KG1 (cell line): ENCODE measurements around the gene GPRC5B.

Source experiments
- DNase-seq: peaks from one replicate; lab custom pipeline; 2025; lab: John Stamatoyannopoulos, UW

Gene GPRC5B

DNA sequence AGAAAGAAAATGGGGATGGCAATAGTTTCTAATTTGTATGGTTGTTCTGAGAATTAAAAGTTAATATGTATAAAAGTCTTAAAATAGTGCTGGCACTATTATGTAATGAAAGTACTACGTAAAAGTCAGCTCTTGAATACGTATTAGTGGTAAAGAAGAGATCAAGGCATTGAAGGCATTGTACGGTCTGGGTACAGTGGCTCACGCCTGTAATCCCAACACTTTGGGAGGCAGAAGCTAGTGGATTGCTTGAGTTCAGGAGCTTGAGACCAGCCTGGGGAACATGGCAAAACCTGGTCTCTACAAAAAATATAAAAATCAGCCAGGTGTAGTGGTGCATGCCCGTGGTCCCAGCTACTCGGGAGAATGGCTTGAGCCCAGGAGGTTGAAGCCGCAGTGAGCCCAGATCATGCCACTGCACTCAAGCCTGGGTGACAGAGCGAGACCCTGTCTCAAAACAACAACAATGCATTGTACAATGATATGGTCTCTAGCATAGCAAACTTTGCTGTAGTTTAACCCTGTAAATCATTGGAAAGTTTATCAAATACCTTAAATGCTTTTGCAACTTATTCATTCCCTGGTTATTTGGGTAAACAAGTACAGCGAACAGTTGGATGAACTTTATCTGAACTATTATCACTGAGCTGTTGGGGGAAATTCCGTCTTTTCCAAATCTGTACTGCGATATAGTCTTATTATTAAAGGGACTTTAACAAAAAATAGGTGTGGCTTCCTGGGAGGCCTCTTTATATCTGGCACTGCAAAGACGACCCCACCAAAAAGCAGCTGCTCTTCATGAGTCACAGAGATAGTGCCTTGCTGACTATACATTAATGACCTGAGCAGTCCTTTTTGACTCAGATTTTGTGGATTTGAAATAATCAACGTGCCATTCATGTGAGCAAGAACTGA lies 73.6 kb downstream of the GPRC5B start:
- DNase-seq, result no peak

- DNase-seq, result no peak
Measured at GRCh38 chr16:19809693-19810092, 75.0 kb downstream of the GPRC5B start.

DNA sequence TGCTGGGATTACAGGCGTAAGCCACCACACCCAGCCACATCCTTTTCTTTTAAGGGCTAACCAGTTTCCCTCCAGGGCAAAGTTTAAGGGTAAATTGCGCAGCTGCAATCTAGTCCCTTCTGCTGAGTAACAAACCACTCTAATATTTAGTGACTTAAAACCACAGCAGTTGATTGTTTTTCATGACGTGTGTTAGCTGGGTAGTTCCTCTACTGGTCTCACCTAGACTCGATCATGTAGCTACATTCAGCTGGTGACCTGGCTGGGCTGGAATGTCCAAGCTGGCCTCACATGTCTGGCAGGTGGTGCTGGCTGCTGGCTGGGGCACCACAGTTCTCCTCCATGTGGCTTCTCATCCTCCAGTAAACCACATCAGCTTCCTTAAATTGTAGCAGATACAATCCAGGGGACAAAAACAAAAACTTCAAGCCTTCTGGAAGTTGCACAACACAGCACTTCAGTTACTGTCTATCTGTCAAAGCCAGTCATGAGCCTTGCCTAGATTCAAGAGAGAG lies 75.5 kb downstream of the GPRC5B start:
- no peak for DNase-seq

- DNase-seq, result no peak
Measured at GRCh38 chr16:19808061-19808641, 76.5 kb downstream of the GPRC5B start.
